HUES64 (cell line): ENCODE data around the gene NKX2-2.

Experiments used
- H3K27ac ChIP-seq: 2 replicates; pipeline ENCODE4 v1.7.0; 2013; ENCODE audit warnings: low read depth, low read length, inconsistent platforms
- H3K27me3 ChIP-seq: 2 replicates; pipeline ENCODE4 v1.6.1; 2013; ENCODE audit warnings: mild to moderate bottlenecking, low read length; ENCODE audit not compliant: insufficient read depth
- H3K36me3 ChIP-seq: 2 replicates; pipeline ENCODE4 v1.6.1; 2013; ENCODE audit warnings: mild to moderate bottlenecking, low read length; ENCODE audit not compliant: insufficient read depth
- H3K4me1 ChIP-seq: 2 replicates; pipeline ENCODE4 v1.6.1; 2013; ENCODE audit warnings: mild to moderate bottlenecking, low read length, moderate library complexity; ENCODE audit not compliant: insufficient read depth
- H3K4me3 ChIP-seq: 2 replicates; pipeline ENCODE4 v1.5.1; 2013; ENCODE audit warnings: mild to moderate bottlenecking, low read length, moderate library complexity
- H3K9ac ChIP-seq: 2 replicates; pipeline ENCODE4 v1.6.1; 2013; ENCODE audit warnings: mild to moderate bottlenecking, low read depth, low read length
- H3K9me3 ChIP-seq: 2 replicates; pipeline ENCODE4 v1.6.1; 2013; ENCODE audit warnings: low read depth, low read length; ENCODE audit not compliant: insufficient read depth
- WGBS: fragments of 150-250, 120-280 bp; methylation state at CpG from one replicate; pipeline ENCODE4 v1.1.7; 2013; ENCODE audit warnings: missing lambda C conversion rate; 5-methylcytosine and 5-hydroxymethylcytosine counted together

NKX2-2 gene

GRCh38 chr20:21521596-21522480, 8.0 kb upstream of the NKX2-2 start:
- Histone ChIP-seq H3K27ac (no peak overlapping the region), H3K4me1 (peaks cover 40% of the 10 kb centered on the region; the same call in 1 of the 2 replicates), H3K27me3 (peaks cover 100% of the 10 kb centered on the region), H3K9ac (no peak overlapping the region), H3K36me3 (no peaks in the 10 kb centered on the region), H3K4me3 (peak overlapping the region; percentile 37), H3K9me3 (no peaks in the 10 kb centered on the region)
- WGBS, result under 1% methylated on average over 104 of the region's 104 CpGs

DNA sequence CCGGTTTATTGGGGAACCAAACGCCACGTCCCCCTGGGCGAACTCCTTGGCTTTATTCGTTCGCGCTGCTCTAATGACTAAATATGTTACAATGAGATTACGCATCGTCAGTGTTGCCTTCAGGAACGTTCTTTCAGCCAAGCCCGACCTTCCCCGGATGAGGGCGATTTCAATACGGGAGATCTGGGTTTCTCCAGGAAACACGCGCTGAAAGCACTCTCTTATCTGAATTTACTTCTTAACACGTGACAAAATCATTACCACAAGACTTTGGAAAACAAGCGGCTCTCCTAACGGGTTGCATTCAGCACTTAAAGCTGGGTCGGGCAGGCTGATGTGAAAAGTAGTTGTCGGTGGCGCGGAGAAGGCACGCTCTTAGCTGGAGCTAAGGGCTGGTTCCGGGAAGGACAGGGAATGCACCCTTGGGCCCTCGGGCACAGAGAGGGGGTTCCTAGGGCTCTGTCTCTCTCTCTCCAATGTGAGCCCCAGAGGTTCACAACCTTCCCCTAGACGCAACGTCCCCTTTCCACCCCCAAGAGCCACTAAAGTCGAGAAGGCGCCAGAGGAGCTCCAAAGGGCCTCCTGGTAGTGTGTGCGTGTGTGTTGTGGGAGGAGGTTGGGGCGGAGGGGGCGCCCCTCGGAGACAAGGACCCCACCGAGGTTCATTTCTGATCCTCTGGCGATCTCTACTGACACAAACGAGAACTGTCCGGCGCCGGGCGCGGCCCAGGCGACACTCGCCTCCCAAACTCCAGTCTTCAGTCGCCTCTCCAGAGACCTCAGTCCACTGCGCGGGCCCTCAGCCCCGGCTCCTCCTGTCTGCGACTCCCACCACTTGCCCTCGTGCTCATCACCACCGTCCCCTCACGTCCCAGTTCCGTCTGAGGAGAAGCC, 7.1 kb upstream of the NKX2-2 start:
- Histone ChIP-seq H3K9me3 (no peaks in the 10 kb centered on the region), H3K27me3 (peaks cover 100% of the 10 kb centered on the region), H3K4me3 (peak overlapping the region; percentile 37), H3K27ac (no peak overlapping the region), H3K36me3 (no peaks in the 10 kb centered on the region), H3K4me1 (peaks cover 43% of the 10 kb centered on the region; the same call in 1 of the 2 replicates), H3K9ac (no peak overlapping the region)
- 1% methylated on average over 53 of the region's 53 CpGs for WGBS

GRCh38 chr20:21519136-21519584, 5.3 kb upstream of the NKX2-2 start:
- 2% methylated on average over 12 of the region's 14 CpGs for WGBS
- Histone ChIP-seq H3K4me3 (no peak overlapping the region), H3K27me3 (peaks cover 100% of the 10 kb centered on the region), H3K4me1 (peaks cover 38% of the 10 kb centered on the region; the same call in 1 of the 2 replicates), H3K27ac (no peak overlapping the region), H3K9ac (no peak overlapping the region), H3K9me3 (no peaks in the 10 kb centered on the region), H3K36me3 (no peaks in the 10 kb centered on the region)

DNA sequence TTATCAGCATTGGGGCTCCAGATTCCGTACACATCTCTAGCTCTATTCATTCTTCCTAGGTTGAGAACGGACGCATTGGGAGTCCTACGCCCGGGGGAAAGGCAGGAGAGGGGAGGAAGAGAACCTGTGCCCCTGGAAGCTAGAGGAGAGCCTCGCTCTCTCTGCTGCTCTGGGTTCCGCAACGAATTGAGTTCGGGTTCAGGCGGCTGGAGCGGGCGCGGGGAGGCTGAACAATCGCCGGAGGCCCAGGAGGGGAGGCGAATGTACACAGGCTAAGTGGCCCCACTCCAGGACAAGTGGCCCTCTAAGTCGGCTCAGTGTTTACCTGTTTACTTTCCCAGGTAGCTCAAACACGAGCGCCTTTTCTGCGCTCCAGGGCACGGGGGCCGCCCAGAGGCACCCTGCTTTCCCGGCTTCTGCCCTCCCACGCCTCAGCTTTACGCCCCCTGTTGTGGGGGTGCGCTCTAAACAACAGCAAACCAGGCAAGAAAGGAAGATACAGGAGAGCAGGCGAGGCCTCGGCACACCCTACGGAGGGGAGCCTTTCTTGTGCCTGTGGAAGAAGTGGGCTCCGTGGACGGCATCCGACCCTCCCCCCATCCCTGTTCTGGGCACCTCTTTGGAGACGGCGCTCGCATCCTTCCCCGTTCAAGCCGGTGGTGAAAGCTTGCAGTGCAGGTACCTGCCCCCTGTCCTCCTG, 4.6 kb upstream of the NKX2-2 start:
- peaks cover 100% of the 10 kb centered on the region for H3K27me3 ChIP-seq
- WGBS, result 2% methylated on average over 37 of the region's 37 CpGs
- peaks cover 31% of the 10 kb centered on the region; the same call in 1 of the 2 replicates for H3K4me1 ChIP-seq
- no peak overlapping the region for H3K4me3 ChIP-seq
- H3K36me3 ChIP-seq, result no peaks in the 10 kb centered on the region
- H3K9me3 ChIP-seq, result no peaks in the 10 kb centered on the region
- H3K27ac ChIP-seq, result no peak overlapping the region
- H3K9ac ChIP-seq, result no peak overlapping the region

DNA sequence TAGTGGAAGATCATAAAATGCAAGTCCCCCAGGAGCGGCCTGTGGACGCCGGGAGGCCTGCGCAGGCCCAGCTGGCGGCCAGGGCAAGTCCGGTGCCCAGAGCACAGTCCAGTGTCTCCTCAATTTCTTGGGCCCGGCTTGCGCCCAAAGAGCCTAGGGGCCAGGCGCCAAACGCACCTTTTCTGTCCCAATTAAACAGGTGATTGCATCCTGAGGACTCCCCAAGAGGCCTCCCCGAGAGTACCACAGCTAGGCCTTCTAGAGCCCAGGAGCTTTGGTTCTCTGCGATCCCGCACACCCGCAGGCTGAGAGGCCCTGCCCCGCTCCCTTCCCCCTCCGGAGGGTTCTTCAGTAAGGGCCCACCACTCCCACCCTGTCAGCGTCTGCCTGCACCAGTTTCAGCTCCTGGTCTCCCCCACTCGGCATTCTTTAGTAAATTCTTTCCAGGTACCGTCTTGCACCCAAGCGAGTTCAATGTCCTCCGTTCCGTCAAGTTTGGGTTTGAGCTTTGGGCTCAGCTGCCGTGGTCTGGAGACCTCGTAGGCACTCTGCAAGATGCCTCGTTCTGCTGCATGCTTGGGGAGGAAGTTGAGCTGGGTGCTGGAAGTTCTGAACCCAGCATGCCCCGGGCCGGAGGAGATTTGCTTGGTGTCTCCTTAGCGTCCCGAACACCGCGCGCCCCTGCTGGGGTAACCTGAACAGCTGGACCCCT, 3.9 kb upstream of the NKX2-2 start:
- Histone ChIP-seq H3K9me3 (no peaks in the 10 kb centered on the region), H3K4me1 (peaks cover 31% of the 10 kb centered on the region; the same call in 1 of the 2 replicates), H3K9ac (no peak overlapping the region), H3K27ac (no peak overlapping the region), H3K36me3 (no peaks in the 10 kb centered on the region), H3K27me3 (peaks cover 100% of the 10 kb centered on the region), H3K4me3 (peak overlapping the region; percentile 12; the same call in 1 of the 2 replicates)
- WGBS, result 2% methylated on average over 32 of the region's 32 CpGs

GRCh38 chr20:21516861-21517565, 3.1 kb upstream of the NKX2-2 start:
- Histone ChIP-seq H3K9me3 (no peaks in the 10 kb centered on the region), H3K9ac (no peak overlapping the region), H3K27ac (no peak overlapping the region), H3K4me1 (peaks cover 30% of the 10 kb centered on the region; the same call in 1 of the 2 replicates), H3K27me3 (peaks cover 100% of the 10 kb centered on the region), H3K4me3 (peak overlapping the region; percentile 12; the same call in 1 of the 2 replicates), H3K36me3 (no peaks in the 10 kb centered on the region)
- under 1% methylated on average over 32 of the region's 32 CpGs for WGBS

- Histone ChIP-seq H3K36me3 (no peaks in the 10 kb centered on the region), H3K9ac (no peak overlapping the region), H3K27me3 (peaks cover 100% of the 10 kb centered on the region), H3K9me3 (no peaks in the 10 kb centered on the region), H3K4me3 (peak overlapping the region; percentile 34; the same call in 1 of the 2 replicates), H3K4me1 (peaks cover 30% of the 10 kb centered on the region; the same call in 1 of the 2 replicates), H3K27ac (no peak overlapping the region)
- under 1% methylated on average over 19 of the region's 20 CpGs for WGBS
Observed at GRCh38 chr20:21516180-21516567, 2.3 kb upstream of the NKX2-2 start.

DNA sequence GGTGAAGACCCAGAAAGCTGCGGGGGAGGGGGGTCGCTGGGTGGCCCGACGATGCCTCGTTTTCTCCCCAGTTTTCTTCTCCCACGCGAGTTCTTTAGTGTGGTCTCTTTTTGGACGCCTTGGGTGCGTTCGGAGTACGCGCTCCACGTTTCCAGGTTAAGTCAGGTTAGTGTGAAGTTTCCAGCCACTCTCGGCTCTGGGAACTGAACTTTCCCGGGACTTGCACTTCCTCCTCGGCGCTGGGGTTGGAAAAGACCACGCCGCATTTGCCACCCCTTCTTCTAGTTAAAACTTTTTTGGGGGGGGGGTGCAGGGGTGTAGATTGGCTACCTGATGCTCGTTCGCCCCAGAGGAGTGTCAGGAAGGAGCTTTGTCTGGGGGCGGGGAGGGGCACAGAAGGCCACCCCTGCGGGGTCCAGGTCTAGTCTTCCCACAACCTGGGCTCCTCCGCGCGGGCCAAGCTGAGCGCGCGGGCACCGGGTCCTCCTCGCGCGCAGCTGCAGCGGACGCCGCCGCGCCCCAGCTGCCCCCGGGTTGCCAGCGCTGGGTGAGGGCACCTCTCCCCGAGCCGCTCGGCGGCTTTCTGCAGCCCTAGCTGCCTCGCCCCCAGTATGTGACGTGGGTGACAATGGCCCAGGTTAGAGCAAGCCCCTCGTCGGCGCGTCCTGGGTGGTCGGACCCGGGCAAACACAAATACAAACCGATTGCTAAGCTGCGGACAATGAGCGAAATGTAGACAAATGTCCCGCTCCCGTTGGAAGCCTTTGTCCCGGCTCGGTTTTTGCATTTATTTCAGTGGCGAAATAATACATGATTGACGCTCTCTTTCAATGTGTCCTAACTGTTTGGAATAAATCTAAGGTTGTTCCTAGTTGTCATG, 1.7 kb upstream of the NKX2-2 start:
- H3K36me3 ChIP-seq, result no peaks in the 10 kb centered on the region
- peaks cover 100% of the 10 kb centered on the region for H3K27me3 ChIP-seq
- under 1% methylated on average over 61 of the region's 61 CpGs for WGBS
- peaks cover 24% of the 10 kb centered on the region; the same call in 1 of the 2 replicates for H3K4me1 ChIP-seq
- H3K4me3 ChIP-seq, result peak overlapping the region; percentile 34
- no peak overlapping the region for H3K27ac ChIP-seq
- no peaks in the 10 kb centered on the region for H3K9me3 ChIP-seq
- no peak overlapping the region for H3K9ac ChIP-seq

DNA sequence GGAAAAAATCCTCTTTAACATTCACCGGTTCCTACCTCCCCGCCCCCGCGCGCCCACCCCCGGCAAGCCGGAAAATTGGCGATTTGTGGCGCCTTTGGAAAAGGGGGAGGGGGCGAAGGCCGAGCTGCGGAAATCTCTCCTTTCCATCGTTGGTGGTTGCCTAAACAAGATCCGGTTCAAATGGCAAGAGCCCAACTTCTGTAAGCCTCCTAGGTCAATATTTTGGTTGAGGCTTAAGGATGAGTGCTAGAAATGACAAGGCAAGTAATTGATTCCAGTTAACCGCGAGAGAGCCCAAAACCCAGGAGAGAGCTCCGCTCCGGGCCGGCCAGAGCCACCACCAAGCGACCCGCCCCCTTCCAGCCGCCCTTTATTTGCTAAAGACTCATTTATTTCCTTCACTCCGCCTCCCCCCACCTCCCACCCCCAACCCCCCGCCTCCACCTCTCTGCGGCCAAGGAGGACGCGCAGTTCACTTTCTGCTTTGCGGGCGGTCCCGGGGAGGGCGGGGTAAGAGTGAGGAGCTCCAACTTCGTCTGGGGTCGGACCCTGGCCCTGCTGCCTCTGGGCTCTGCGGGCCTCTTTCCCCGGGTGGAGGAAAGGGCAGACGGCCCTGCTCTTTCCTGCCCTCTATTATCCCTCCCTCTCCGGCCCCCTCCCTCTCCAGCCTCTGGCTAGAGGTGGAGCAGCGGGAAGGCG, 838 bp upstream of the NKX2-2 start:
- Histone ChIP-seq H3K36me3 (no peaks in the 10 kb centered on the region), H3K27me3 (peaks cover 100% of the 10 kb centered on the region), H3K4me1 (peaks cover 27% of the 10 kb centered on the region; the same call in 1 of the 2 replicates), H3K4me3 (peak overlapping the region; percentile 48), H3K27ac (peak overlapping the region; percentile 44; the same call in 1 of the 2 replicates), H3K9ac (no peak overlapping the region), H3K9me3 (no peaks in the 10 kb centered on the region)
- WGBS, result under 1% methylated on average over 29 of the region's 39 CpGs
